NT2/D1 (cell line): ENCODE results near the gene C22orf15.

Experiments
- DNase-seq: peaks from one replicate; pipeline ENCODE4 v3.0.0-alpha.2; 2011; ENCODE audit warnings: low read depth, low spot score
- H3K27me3 ChIP-seq: 2 replicates; pipeline ENCODE4 v1.6.0; 2011; ENCODE audit warnings: mild to moderate bottlenecking; ENCODE audit not compliant: insufficient read length, insufficient read depth
- H3K36me3 ChIP-seq: 2 replicates; pipeline ENCODE4 v1.6.1; 2011; ENCODE audit warnings: mild to moderate bottlenecking, low read length, mixed read lengths; ENCODE audit not compliant: insufficient read depth, insufficient read length
- H3K4me1 ChIP-seq: 2 replicates; pipeline ENCODE4 v1.5.1; 2011; ENCODE audit not compliant: insufficient read depth, insufficient read length
- H3K4me3 ChIP-seq: 2 replicates; pipeline ENCODE4 v1.5.1; 2011; ENCODE audit warnings: low read depth; ENCODE audit not compliant: insufficient read length
- H3K9ac ChIP-seq: 2 replicates; pipeline ENCODE4 v1.6.0; 2011; ENCODE audit warnings: low read depth; ENCODE audit not compliant: insufficient read length
- H3K9me3 ChIP-seq: 2 replicates; pipeline ENCODE4 v1.5.1; 2011; ENCODE audit warnings: mild to moderate bottlenecking, low read length; ENCODE audit not compliant: insufficient read depth
- SUZ12 ChIP-seq: IDR thresholded peaks from 2 replicates; pipeline ENCODE4 v1.6.1; 2011; ENCODE audit not compliant: insufficient read length, insufficient read depth; ENCODE audit errors: extremely low read depth
- YY1 ChIP-seq: IDR thresholded peaks from 2 replicates; pipeline ENCODE4 v1.6.1; 2011; ENCODE audit not compliant: insufficient read length, insufficient read depth
- ZNF274 ChIP-seq: IDR thresholded peaks from 2 replicates; pipeline ENCODE4 v1.6.1; 2011; ENCODE audit warnings: mild to moderate bottlenecking, low read depth, low read length

Gene C22orf15

GRCh38 chr22:23803001-23803819, 40.4 kb downstream of the C22orf15 start:
- Histone ChIP-seq H3K4me3 (no peak overlapping the region), H3K9ac (no peak overlapping the region), H3K27me3 (no peaks in the 10 kb centered on the region), H3K4me1 (peaks cover 7% of the 10 kb centered on the region), H3K9me3 (no peaks in the 10 kb centered on the region), H3K36me3 (peaks cover 76% of the 10 kb centered on the region)
- no peak for DNase-seq
- TF ChIP-seq YY1 = no peak

GRCh38 chr22:23804781-23805291, 42.0 kb downstream of the C22orf15 start:
- no peak overlapping the region for H3K9ac ChIP-seq
- H3K36me3 ChIP-seq = peaks cover 66% of the 10 kb centered on the region
- no peak overlapping the region for H3K4me3 ChIP-seq
- no peak for TF ChIP-seq ZNF274
- TF ChIP-seq YY1 = no peak
- no peak for TF ChIP-seq SUZ12
- no peak for DNase-seq
- no peaks in the 10 kb centered on the region for H3K9me3 ChIP-seq
- H3K27me3 ChIP-seq = no peaks in the 10 kb centered on the region
- peaks cover 7% of the 10 kb centered on the region for H3K4me1 ChIP-seq

GRCh38 chr22:23806837-23807236, 44.0 kb downstream of the C22orf15 start:
- Histone ChIP-seq H3K4me1 (peaks cover 7% of the 10 kb centered on the region), H3K9ac (no peak overlapping the region), H3K9me3 (no peaks in the 10 kb centered on the region), H3K4me3 (no peak overlapping the region), H3K27me3 (no peaks in the 10 kb centered on the region), H3K36me3 (peaks cover 56% of the 10 kb centered on the region)
- DNase-seq = no peak
- TF ChIP-seq YY1 (no peak), ZNF274 (no peak), SUZ12 (no peak)

GRCh38 chr22:23812378-23812777, 49.6 kb downstream of the C22orf15 start:
- TF ChIP-seq SUZ12 = no peak
- no peak for TF ChIP-seq YY1
- no peak for TF ChIP-seq ZNF274
- H3K36me3 ChIP-seq = peaks cover 34% of the 10 kb centered on the region

More at GRCh38 chr22:23812378-23812777, 49.6 kb downstream of the C22orf15 start:
- Histone ChIP-seq H3K4me1 (no peaks in the 10 kb centered on the region), H3K4me3 (no peak overlapping the region), H3K27me3 (no peaks in the 10 kb centered on the region), H3K9ac (no peak overlapping the region), H3K9me3 (no peaks in the 10 kb centered on the region)
- DNase-seq = no peak
